Measurements from ENCODE around the gene PTPRZ1.

Gene PTPRZ1

DNA sequence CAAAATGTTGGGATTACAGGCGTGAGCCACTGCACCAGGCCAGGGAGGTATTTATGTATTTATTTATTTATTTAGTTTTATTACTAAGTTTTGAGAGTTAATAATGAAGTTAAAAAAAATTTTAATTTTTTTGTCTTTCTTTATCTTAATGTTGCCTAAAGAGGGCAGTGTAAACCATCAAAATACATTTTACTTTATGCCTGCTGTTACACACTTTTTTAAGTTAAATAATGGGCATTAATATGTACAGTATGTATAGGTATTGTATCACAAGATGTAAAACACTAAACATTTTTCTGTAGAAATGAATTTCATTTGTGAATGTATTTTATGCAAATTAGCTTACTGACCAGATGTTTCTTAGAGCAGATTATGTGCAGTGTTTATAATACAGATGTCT lies 141.7 kb downstream of the PTPRZ1 start:
- DNase-seq, result no peak
- no peak for TF ChIP-seq GATA1 (IDR thresholded peaks at IDR 0.05; ENCODE audit: low read depth, low read length)
- no peak for TF ChIP-seq POLR2A (IDR thresholded peaks at IDR 0.05; ENCODE audit: low read length)

DNA sequence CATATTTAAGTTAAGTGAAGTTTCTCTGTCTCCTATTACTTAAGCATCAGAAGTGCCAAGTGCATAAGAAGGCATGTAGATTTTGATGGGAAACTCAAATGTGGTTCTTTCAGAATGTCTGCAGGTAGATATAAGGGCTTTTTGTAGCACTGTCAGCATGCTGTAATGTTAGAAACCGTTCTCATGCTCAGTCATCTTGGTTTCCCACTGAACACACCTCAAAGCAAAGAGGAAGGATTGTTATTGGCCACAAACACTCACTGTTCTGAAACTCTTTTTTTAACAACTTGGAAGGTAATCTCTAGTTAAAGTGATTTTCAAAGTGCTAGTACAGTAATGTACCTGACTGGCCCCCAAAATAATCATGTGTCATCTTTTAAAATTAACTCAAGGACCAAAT lies 145.1 kb downstream of the PTPRZ1 start:
- DNase-seq, result no peak
- TF ChIP-seq GATA1 (IDR thresholded peaks at IDR 0.05; ENCODE audit: low read depth, low read length) (no peak), POLR2A (IDR thresholded peaks at IDR 0.05; ENCODE audit: low read length) (no peak)

GRCh38 chr7:122027058-122027457 lies 154.1 kb downstream of the PTPRZ1 start:
- TF ChIP-seq GATA1 (IDR thresholded peaks at IDR 0.05; ENCODE audit: low read depth, low read length) (no peak), POLR2A (IDR thresholded peaks at IDR 0.05; ENCODE audit: low read length) (no peak)
- DNase-seq, result no peak

- no peak for DNase-seq
- TF ChIP-seq POLR2A (IDR thresholded peaks at IDR 0.05; ENCODE audit: low read length) (no peak), GATA1 (IDR thresholded peaks at IDR 0.05; ENCODE audit: low read depth, low read length) (no peak)
Measured at GRCh38 chr7:122033641-122034040, 160.7 kb downstream of the PTPRZ1 start.

- DNase-seq, result no peak
- TF ChIP-seq GATA1 (IDR thresholded peaks at IDR 0.05; ENCODE audit: low read depth, low read length), result no peak
- TF ChIP-seq POLR2A (IDR thresholded peaks at IDR 0.05; ENCODE audit: low read length), result no peak
Measured at GRCh38 chr7:122035876-122036275, 162.9 kb downstream of the PTPRZ1 start.

GRCh38 chr7:122038134-122038533 lies 165.2 kb downstream of the PTPRZ1 start:
- TF ChIP-seq POLR2A (IDR thresholded peaks at IDR 0.05; ENCODE audit: low read length) (no peak), GATA1 (IDR thresholded peaks at IDR 0.05; ENCODE audit: low read depth, low read length) (no peak)
- no peak for DNase-seq

- no peak for DNase-seq
- TF ChIP-seq POLR2A (IDR thresholded peaks at IDR 0.05; ENCODE audit: low read length), result no peak
- no peak for TF ChIP-seq GATA1 (IDR thresholded peaks at IDR 0.05; ENCODE audit: low read depth, low read length)
Measured at GRCh38 chr7:122038904-122039303, 165.9 kb downstream of the PTPRZ1 start.

GRCh38 chr7:122040147-122040546 lies 167.2 kb downstream of the PTPRZ1 start:
- TF ChIP-seq GATA1 (IDR thresholded peaks at IDR 0.05; ENCODE audit: low read depth, low read length) (no peak), POLR2A (IDR thresholded peaks at IDR 0.05; ENCODE audit: low read length) (no peak)
- no peak for DNase-seq

DNA sequence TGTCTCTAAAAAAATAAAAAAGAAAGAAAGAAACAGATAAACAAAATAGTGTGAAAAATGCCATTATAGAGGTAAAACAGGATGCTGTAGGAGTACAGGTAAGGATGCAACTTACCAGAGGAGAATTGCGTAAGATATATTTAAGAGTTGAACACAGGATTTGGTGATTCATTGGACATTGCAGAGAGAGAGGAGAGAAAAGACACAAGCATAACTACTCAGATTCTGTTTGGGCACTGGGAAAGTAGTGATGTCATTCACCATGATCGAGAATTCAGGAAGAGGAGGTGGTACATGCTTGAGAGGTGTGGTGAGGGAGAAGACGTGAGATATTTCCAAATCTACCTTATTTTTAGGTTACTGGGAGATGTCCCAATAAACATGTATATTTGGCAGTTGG lies 173.4 kb downstream of the PTPRZ1 start:
- TF ChIP-seq GATA1 (IDR thresholded peaks at IDR 0.05; ENCODE audit: low read depth, low read length), result no peak
- TF ChIP-seq POLR2A (IDR thresholded peaks at IDR 0.05; ENCODE audit: low read length), result no peak
- no peak for DNase-seq

DNA sequence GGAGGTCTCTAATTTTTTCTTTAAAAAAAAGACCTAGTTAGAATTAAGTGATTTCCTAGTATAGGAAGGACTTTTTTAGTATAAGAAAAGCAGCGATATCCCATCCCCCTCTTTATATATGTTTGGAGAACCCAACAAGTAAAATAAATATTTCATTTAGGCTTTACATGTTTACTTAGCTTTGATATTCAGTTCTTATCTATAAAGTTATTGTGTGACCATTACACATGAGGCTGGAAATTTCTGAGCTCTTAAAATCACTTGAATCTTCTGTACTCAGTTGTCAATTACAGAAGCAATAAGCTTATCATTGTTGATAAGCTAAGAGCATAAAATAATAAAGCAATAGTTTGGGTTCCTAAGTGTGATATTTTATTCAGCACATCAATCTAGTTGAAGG lies 181.4 kb downstream of the PTPRZ1 start:
- DNase-seq, result no peak
- TF ChIP-seq GATA1 (IDR thresholded peaks at IDR 0.05; ENCODE audit: low read depth, low read length), result no peak
- no peak for TF ChIP-seq POLR2A (IDR thresholded peaks at IDR 0.05; ENCODE audit: low read length)

- DNase-seq, result no peak
- TF ChIP-seq GATA1 (IDR thresholded peaks at IDR 0.05; ENCODE audit: low read depth, low read length), result no peak
- TF ChIP-seq POLR2A (IDR thresholded peaks at IDR 0.05; ENCODE audit: low read length), result no peak
Measured at GRCh38 chr7:122055073-122055472, 182.1 kb downstream of the PTPRZ1 start.

DNA sequence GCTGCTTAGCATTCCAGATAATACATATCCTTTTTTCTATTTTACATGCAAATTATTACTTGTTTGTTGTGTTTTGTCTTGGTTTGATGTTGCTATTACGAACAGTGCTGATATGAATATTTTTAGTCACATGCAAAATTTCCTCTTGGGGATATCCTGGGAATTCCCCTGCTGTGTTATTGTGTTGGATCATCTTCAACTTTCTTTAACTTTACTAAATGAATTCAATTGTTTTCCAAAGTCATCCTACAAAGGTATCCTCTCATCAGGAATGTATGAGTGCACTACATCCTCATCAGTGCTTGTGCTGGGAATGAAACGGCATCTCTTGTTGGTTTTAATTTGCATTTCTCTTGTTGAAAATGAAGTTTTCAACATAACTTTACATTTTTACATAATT lies 184.0 kb downstream of the PTPRZ1 start:
- no peak for TF ChIP-seq GATA1 (IDR thresholded peaks at IDR 0.05; ENCODE audit: low read depth, low read length)
- no peak for TF ChIP-seq POLR2A (IDR thresholded peaks at IDR 0.05; ENCODE audit: low read length)
- DNase-seq, result no peak

DNA sequence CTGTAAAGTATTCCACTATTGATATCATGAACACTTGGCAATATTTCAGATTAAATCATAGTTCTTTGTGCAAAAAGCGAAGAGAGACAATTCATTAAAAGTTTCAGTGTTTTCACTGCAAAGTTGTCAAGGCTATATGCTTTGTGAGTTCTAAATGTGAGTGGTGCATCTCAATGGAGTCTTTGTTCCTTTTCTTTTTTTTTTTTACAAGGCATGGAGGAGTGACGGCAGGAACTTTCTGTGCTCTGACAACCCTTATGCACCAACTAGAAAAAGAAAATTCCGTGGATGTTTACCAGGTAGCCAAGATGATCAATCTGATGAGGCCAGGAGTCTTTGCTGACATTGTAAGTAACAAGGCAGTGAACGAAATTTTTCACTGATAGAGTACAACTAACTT lies 186.6 kb downstream of the PTPRZ1 start:
- DNase-seq, result no peak
- no peak for TF ChIP-seq GATA1 (IDR thresholded peaks at IDR 0.05; ENCODE audit: low read depth, low read length)

- DNase-seq, result no peak
- TF ChIP-seq GATA1 (IDR thresholded peaks at IDR 0.05; ENCODE audit: low read depth, low read length) (no peak), POLR2A (IDR thresholded peaks at IDR 0.05; ENCODE audit: low read length) (no peak)
Measured at GRCh38 chr7:122063146-122063545, 190.2 kb downstream of the PTPRZ1 start.

- DNase-seq, result no peak
Measured at GRCh38 chr7:122064971-122065370, 192.0 kb downstream of the PTPRZ1 start.

GRCh38 chr7:122067077-122067476 lies 194.1 kb downstream of the PTPRZ1 start:
- TF ChIP-seq POLR2A (IDR thresholded peaks at IDR 0.05; ENCODE audit: low read length), result no peak
- TF ChIP-seq GATA1 (IDR thresholded peaks at IDR 0.05; ENCODE audit: low read depth, low read length), result no peak
- no peak for DNase-seq

More at GRCh38 chr7:122064971-122065370, 192.0 kb downstream of the PTPRZ1 start:
- TF ChIP-seq POLR2A (IDR thresholded peaks at IDR 0.05; ENCODE audit: low read length), result no peak
- TF ChIP-seq GATA1 (IDR thresholded peaks at IDR 0.05; ENCODE audit: low read depth, low read length), result no peak

Data from erythroblast (primary cell).